Neural cell (in vitro differentiated cells): ENCODE measurements around the gene TBX2. TPM values are rescaled to one million over a fixed set of nuclear protein-coding genes. Genes with fewer than 3 reads are reported as not detected.

ENCODE experiments used
- H2AFZ ChIP-seq: fragments of 200-600, 300-800 bp; sonication (generic), shearing (Covaris generic); 2 replicates; pipeline ENCODE4 v1.6.0; 2014; ENCODE audit warnings: low read depth, mild to moderate bottlenecking, antibody characterized with exemption, low read length, moderate library complexity
- H3F3A ChIP-seq: fragments of 200-600 bp; shearing (Covaris generic); 2 replicates; pipeline ENCODE4 v1.6.1; 2016; ENCODE audit warnings: mild to moderate bottlenecking, moderate library complexity, mixed read lengths, antibody characterized with exemption, low read length; ENCODE audit not compliant: insufficient read depth, poor library complexity, severe bottlenecking
- H3K27ac ChIP-seq: fragments of 200-600, 300-800 bp; sonication (generic), shearing (Covaris generic); 2 replicates; pipeline ENCODE4 v1.5.1; 2014; ENCODE audit warnings: mild to moderate bottlenecking, low read length, moderate library complexity
- H3K27me3 ChIP-seq: fragments of 300-800, 200-600 bp; sonication (generic), shearing (Covaris generic); 2 replicates; pipeline ENCODE4 v1.6.0; 2014; ENCODE audit warnings: mild to moderate bottlenecking, low read depth, low read length, moderate library complexity; ENCODE audit not compliant: insufficient read depth
- H3K36me3 ChIP-seq: fragments of 300-800, 200-600 bp; sonication (generic), shearing (Covaris generic); 2 replicates; pipeline ENCODE4 v1.5.1; 2014; ENCODE audit warnings: mild to moderate bottlenecking, antibody characterized with exemption, low read length, moderate library complexity; ENCODE audit not compliant: insufficient read depth
- H3K4me2 ChIP-seq: fragments of 300-800, 200-600 bp; sonication (generic), shearing (Covaris generic); 2 replicates; pipeline ENCODE4 v1.6.0; 2014; ENCODE audit warnings: mild to moderate bottlenecking, low read length
- H3K4me3 ChIP-seq: fragments of 300-800, 200-600 bp; sonication (generic), shearing (Covaris generic); 2 replicates; pipeline ENCODE4 v1.5.1; 2014; ENCODE audit warnings: mild to moderate bottlenecking, low read length, moderate library complexity
- H3K79me2 ChIP-seq: fragments of 200-600 bp; shearing (Covaris generic); replicated peaks from 2 replicates; pipeline ENCODE4 v1.6.0; 2014; ENCODE audit warnings: mild to moderate bottlenecking, low read length, moderate library complexity; ENCODE audit not compliant: insufficient read depth
- H3K9ac ChIP-seq: fragments of 300-800, 200-600 bp; sonication (generic), shearing (Covaris generic); 2 replicates; pipeline ENCODE4 v1.6.1; 2016; ENCODE audit warnings: mild to moderate bottlenecking, low read length, mixed read lengths
- H3K9me2 ChIP-seq: fragments of 200-600 bp; shearing (Covaris generic); 2 replicates; pipeline ENCODE4 v1.6.1; 2016; ENCODE audit warnings: mild to moderate bottlenecking, low read length, mixed read lengths; ENCODE audit not compliant: insufficient read depth
- H3K9me3 ChIP-seq: fragments of 200-600, 300-800 bp; sonication (generic), shearing (Covaris generic); 2 replicates; pipeline ENCODE4 v1.6.1; 2016; ENCODE audit warnings: mild to moderate bottlenecking, mixed run types, low read length, moderate library complexity, mixed read lengths
- H4K20me1 ChIP-seq: fragments of 200-600 bp; shearing (Covaris generic); 2 replicates; pipeline ENCODE4 v1.6.1; 2016; ENCODE audit warnings: mild to moderate bottlenecking, mixed run types; ENCODE audit not compliant: insufficient read depth
- EP300 ChIP-seq: fragments of 450-650 bp; conservative IDR thresholded peaks from 2 replicates; pipeline ENCODE4 v1.6.1; 2014; ENCODE audit warnings: antibody characterized with exemption, mild to moderate bottlenecking, moderate library complexity; ENCODE audit not compliant: poor library complexity, severe bottlenecking
- EZH2 ChIP-seq: fragments of 200-600, 300-800 bp; shearing (Covaris generic), sonication (generic); IDR thresholded peaks from 2 replicates; pipeline ENCODE4 v1.6.1; 2014; ENCODE audit warnings: antibody characterized with exemption, low read length, borderline replicate concordance, mild to moderate bottlenecking; ENCODE audit not compliant: insufficient read depth, poor library complexity, severe bottlenecking
- MXI1 ChIP-seq: fragments of 450-650 bp; conservative IDR thresholded peaks from 2 replicates; pipeline ENCODE4 v1.6.1; 2014; ENCODE audit warnings: antibody characterized with exemption, mild to moderate bottlenecking; ENCODE audit not compliant: poor library complexity, severe bottlenecking
- POLR2AphosphoS5 ChIP-seq: IDR thresholded peaks from 2 replicates; pipeline ENCODE4 v1.6.1; 2012
- RAD21 ChIP-seq: fragments of 450-650 bp; conservative IDR thresholded peaks from 2 replicates; pipeline ENCODE4 v1.6.1; 2014; ENCODE audit warnings: antibody characterized with exemption, mild to moderate bottlenecking, moderate library complexity
- SMC3 ChIP-seq: fragments of 450-650 bp; conservative IDR thresholded peaks from 2 replicates; pipeline ENCODE4 v1.6.1; 2014; ENCODE audit warnings: antibody characterized with exemption, mild to moderate bottlenecking, moderate library complexity; ENCODE audit not compliant: poor library complexity
- TAF1 ChIP-seq: IDR thresholded peaks from 2 replicates; pipeline ENCODE4 v1.6.1; 2012; ENCODE audit warnings: low read depth
- polyA plus RNA-seq: library from polyadenylated mRNA; depleted of rRNA; stranded (reverse); fragments of >200 nt; gene quantifications from 2 replicates; pipeline ENCODE4 v1.2.3, GENCODE V29; 2014
- TF ChIP-seq, protein P1 (sequence below): IDR thresholded peaks from 2 replicates; pipeline ENCODE4 v1.6.1; 2012; ENCODE audit warnings: borderline replicate concordance
- TF ChIP-seq, protein P2 (sequence below): fragments of 450-650 bp; IDR thresholded peaks from 2 replicates; pipeline ENCODE4 v1.5.1; 2014; ENCODE audit warnings: antibody characterized with exemption, mild to moderate bottlenecking, moderate library complexity; ENCODE audit not compliant: poor library complexity, severe bottlenecking

Gene TBX2
- polyA plus RNA-seq, 1 donor from 2014 or later = not detected

- Histone ChIP-seq H3K4me3 (no peak overlapping the region), H3K9me2 (no peaks in the 10 kb centered on the region), H3K36me3 (no peaks in the 10 kb centered on the region), H3K79me2 (no peaks in the 10 kb centered on the region), H3K4me2 (no peak overlapping the region), H2AFZ (no peak overlapping the region), H3F3A (no peaks in the 10 kb centered on the region), H4K20me1 (no peaks in the 10 kb centered on the region), H3K27ac (no peak overlapping the region), H3K9ac (no peak overlapping the region), H3K27me3 (peaks cover 20% of the 10 kb centered on the region), H3K9me3 (no peaks in the 10 kb centered on the region)
- TF ChIP-seq TAF1 (no peak), RAD21 (no peak), EZH2 (no peak), EP300 (no peak), MXI1 (no peak)
- TF ChIP-seq, protein P1, sequence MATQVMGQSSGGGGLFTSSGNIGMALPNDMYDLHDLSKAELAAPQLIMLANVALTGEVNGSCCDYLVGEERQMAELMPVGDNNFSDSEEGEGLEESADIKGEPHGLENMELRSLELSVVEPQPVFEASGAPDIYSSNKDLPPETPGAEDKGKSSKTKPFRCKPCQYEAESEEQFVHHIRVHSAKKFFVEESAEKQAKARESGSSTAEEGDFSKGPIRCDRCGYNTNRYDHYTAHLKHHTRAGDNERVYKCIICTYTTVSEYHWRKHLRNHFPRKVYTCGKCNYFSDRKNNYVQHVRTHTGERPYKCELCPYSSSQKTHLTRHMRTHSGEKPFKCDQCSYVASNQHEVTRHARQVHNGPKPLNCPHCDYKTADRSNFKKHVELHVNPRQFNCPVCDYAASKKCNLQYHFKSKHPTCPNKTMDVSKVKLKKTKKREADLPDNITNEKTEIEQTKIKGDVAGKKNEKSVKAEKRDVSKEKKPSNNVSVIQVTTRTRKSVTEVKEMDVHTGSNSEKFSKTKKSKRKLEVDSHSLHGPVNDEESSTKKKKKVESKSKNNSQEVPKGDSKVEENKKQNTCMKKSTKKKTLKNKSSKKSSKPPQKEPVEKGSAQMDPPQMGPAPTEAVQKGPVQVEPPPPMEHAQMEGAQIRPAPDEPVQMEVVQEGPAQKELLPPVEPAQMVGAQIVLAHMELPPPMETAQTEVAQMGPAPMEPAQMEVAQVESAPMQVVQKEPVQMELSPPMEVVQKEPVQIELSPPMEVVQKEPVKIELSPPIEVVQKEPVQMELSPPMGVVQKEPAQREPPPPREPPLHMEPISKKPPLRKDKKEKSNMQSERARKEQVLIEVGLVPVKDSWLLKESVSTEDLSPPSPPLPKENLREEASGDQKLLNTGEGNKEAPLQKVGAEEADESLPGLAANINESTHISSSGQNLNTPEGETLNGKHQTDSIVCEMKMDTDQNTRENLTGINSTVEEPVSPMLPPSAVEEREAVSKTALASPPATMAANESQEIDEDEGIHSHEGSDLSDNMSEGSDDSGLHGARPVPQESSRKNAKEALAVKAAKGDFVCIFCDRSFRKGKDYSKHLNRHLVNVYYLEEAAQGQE = no peak
- TF ChIP-seq, protein P2, sequence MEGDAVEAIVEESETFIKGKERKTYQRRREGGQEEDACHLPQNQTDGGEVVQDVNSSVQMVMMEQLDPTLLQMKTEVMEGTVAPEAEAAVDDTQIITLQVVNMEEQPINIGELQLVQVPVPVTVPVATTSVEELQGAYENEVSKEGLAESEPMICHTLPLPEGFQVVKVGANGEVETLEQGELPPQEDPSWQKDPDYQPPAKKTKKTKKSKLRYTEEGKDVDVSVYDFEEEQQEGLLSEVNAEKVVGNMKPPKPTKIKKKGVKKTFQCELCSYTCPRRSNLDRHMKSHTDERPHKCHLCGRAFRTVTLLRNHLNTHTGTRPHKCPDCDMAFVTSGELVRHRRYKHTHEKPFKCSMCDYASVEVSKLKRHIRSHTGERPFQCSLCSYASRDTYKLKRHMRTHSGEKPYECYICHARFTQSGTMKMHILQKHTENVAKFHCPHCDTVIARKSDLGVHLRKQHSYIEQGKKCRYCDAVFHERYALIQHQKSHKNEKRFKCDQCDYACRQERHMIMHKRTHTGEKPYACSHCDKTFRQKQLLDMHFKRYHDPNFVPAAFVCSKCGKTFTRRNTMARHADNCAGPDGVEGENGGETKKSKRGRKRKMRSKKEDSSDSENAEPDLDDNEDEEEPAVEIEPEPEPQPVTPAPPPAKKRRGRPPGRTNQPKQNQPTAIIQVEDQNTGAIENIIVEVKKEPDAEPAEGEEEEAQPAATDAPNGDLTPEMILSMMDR = no peak
These were observed 10.9 kb upstream of the TBX2 start for GRCh38 chr17:61388561-61389356.

DNA sequence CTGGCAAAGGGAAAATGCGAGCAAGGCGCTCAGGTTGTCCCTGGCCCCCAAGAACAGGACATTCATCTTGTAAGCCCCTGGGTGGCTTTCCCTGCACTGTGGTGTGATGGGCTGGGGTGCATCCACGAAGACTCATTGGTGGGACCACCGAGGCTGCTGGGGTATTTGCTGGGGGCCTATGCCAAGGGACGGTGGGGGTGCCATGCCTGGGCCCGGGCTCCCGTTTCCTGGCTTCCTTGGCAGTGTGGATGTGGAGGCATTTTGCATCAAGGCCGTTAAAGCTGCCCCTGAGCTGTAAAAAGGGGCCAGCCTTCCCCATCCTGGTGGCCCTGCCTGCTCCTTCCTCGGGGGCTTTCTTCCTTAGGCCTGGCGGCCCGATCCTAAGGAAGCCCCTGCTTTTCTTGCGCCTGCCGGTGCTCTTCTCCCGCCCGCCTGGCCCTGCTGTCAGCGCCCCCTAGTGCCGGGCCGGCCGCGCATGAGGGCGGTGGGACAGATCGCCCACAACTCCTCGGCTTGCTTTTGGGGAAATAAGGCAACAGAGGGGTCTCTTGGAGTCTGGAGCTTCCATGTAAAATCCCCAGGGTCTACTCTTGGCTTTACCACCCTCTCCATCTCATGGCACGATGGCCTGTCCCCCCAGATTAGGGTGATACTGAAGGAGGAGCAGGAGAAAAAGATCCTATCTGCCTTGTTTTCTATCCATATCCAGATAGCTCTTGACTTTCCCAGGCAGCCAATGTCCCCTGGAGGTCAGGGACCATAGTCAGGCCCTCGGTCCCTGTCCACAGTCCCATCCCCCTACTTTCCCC is 9.8 kb upstream of the TBX2 start:
- no peak overlapping the region for H3K9ac ChIP-seq
- no peak overlapping the region for H3K4me3 ChIP-seq
- TF ChIP-seq RAD21 (peak; percentile 50), MXI1 (no peak), EP300 (no peak), POLR2AphosphoS5 (no peak), EZH2 (no peak), SMC3 (peak; percentile 55), TAF1 (no peak)
- TF ChIP-seq, protein P2 = peak; percentile 51
- TF ChIP-seq, protein P1 = no peak

More for the DNA sequence above, 9.8 kb upstream of the TBX2 start:
- Histone ChIP-seq H3K27ac (no peak overlapping the region), H3K9me3 (no peaks in the 10 kb centered on the region), H3K9me2 (no peaks in the 10 kb centered on the region), H3K79me2 (no peaks in the 10 kb centered on the region), H3F3A (no peaks in the 10 kb centered on the region), H2AFZ (no peak overlapping the region), H3K27me3 (peaks cover 31% of the 10 kb centered on the region), H3K36me3 (no peaks in the 10 kb centered on the region), H3K4me2 (no peak overlapping the region), H4K20me1 (no peaks in the 10 kb centered on the region)
